ENCODE measurements around the gene IFITM5. TPM values are rescaled to one million over a fixed set of nuclear protein-coding genes. Genes with fewer than 3 reads are reported as not detected.

The IFITM5 gene
- total and polyA plus RNA-seq, 2 of the 8 experiments (the other 6 are each of a cell fraction or from before 2014, with no cell fraction given) = not detected

- FAIRE-seq (no peak), DNase-seq (ENCODE audit: low read depth in 1 of 2, low spot score in 2 of 2) (no peak)
- no peak within 1 kb of the TSS for H4K5ac ChIP-seq (ENCODE audit: insufficient read length, low read depth, low read length)
- no peak within 1 kb of the TSS for H3K27ac ChIP-seq (ENCODE audit: low read depth, low read length)
- H3K14ac ChIP-seq (ENCODE audit: insufficient read length) = no peak within 1 kb of the TSS
- H3K36me3 ChIP-seq (ENCODE audit: control insufficient read depth in 2 of 4, insufficient read depth in 4 of 4, low read length in 3 of 4) = no peaks in the 10 kb centered on the region
- H3K9ac ChIP-seq (replicated peaks in 1 of 4; ENCODE audit: extremely low read depth in 1 of 4, low read depth in 3 of 4, low read length in 3 of 4) = no peak within 1 kb of the TSS
- no peak within 1 kb of the TSS; the same call in 1 of the 2 replicates for H3K18ac ChIP-seq (ENCODE audit: extremely low read depth, low read length)
- H3K4me1 ChIP-seq (replicated peaks in 1 of 4; ENCODE audit: control insufficient read depth in 3 of 4, insufficient read depth in 4 of 4, low read length in 3 of 4) = peaks cover 0 to 2% (median 0%) of the 10 kb centered on the region in 4 experiments; a peak in 2 of 7 replicates
- H2BK120ac ChIP-seq (replicated peaks; ENCODE audit: low read depth, low read length) = no peak within 1 kb of the TSS
- H4K20me1 ChIP-seq (replicated peaks in 1 of 2; ENCODE audit: control insufficient read depth in 1 of 2, insufficient read depth in 2 of 2, low read length in 2 of 2) = no peaks in the 10 kb centered on the region
- H3K79me2 ChIP-seq (ENCODE audit: control insufficient read depth in 1 of 2, insufficient read depth in 2 of 2, low read length in 2 of 2) = no peaks in the 10 kb centered on the region
- no peak within 1 kb of the TSS for H2BK20ac ChIP-seq (ENCODE audit: low read length)
- peak within 1 kb of the TSS; percentile 92; the same call in 1 of the 2 replicates for H4K8ac ChIP-seq (ENCODE audit: extremely low read depth, insufficient read depth, low read length)
- no peak within 1 kb of the TSS for H2BK5ac ChIP-seq (ENCODE audit: low read depth, low read length)
- H3K27me3 ChIP-seq (replicated peaks in 1 of 4; ENCODE audit: control insufficient read depth in 3 of 4, extremely low read depth in 1 of 4, insufficient read depth in 3 of 4, low read length in 3 of 4) = peaks cover 0 to 3% (median 1%) of the 10 kb centered on the region in 4 experiments; a peak in 2 of 7 replicates
- no peaks in the 10 kb centered on the region for H3K9me3 ChIP-seq (ENCODE audit: insufficient read depth in 2 of 2, low read depth in 1 of 2, low read length in 1 of 2)
- peak within 1 kb of the TSS; percentile 94 for H3K4ac ChIP-seq (replicated peaks; ENCODE audit: insufficient read length, low read depth, low read length)
- H3K23ac ChIP-seq (ENCODE audit: insufficient read length) = no peak within 1 kb of the TSS
- H3K4me3 ChIP-seq (ENCODE audit: extremely low read depth in 1 of 4, insufficient read depth in 2 of 4, low read depth in 3 of 4, low read length in 4 of 4) = no peak within 1 kb of the TSS
- H2BK15ac ChIP-seq (ENCODE audit: low read length) = peak within 1 kb of the TSS; percentile 8; the same call in 1 of the 2 replicates
- no peaks in the 10 kb centered on the region for H3K79me1 ChIP-seq (ENCODE audit: low read depth, low read length)
- H3K56ac ChIP-seq (replicated peaks; ENCODE audit: insufficient read length, low read depth, low read length) = no peak within 1 kb of the TSS
- H2AK5ac ChIP-seq (ENCODE audit: low read depth, low read length) = no peak within 1 kb of the TSS
- H2AFZ ChIP-seq (ENCODE audit: low read length) = no peak within 1 kb of the TSS
- CTCF ChIA-PET (ENCODE audit: partially characterized antibody) = interaction anchor here (0.6 to 8.6 kb wide), 5 partner anchors 10 to 85 kb away, joined by 3 to 88 read pairs (median 3); no protein-coding TSS in a partner anchor
- H3K4me2 ChIP-seq (ENCODE audit: insufficient read depth in 1 of 2, low read depth in 2 of 2, low read length in 2 of 2) = no peak within 1 kb of the TSS; a peak in 1 of 4 replicates
- H4K91ac ChIP-seq (replicated peaks; ENCODE audit: insufficient read length, low read length) = peak within 1 kb of the TSS; percentile 15
- H3K23me2 ChIP-seq (ENCODE audit: low read depth, low read length) = no peaks in the 10 kb centered on the region
- 0 out of 2 replicates have a peak within 1 kb of the TSS, but pooled peaks have one; percentile 17 for H2BK12ac ChIP-seq (ENCODE audit: low read depth, low read length)
- 94% methylated on average over 19 of the region's 21 CpGs; no CpG with 5 or more reads in 1 of the 2 experiments for WGBS, 2 experiments (ENCODE audit: extremely low coverage in 1 of 2, insufficient coverage in 1 of 2, insufficient read length in 1 of 2, insufficient replicate concordance in 2 of 2, low coverage in 1 of 2, low lambda C conversion rate in 2 of 2, missing lambda C conversion rate in 1 of 2)
- POLR2A ChIA-PET (ENCODE audit: partially characterized antibody) = interaction anchor here (0.6 to 1.9 kb wide), 7 partner anchors 9 to 90 kb away, joined by 3 to 6 read pairs (median 4); partner anchors contain the start of genes BET1L, IFITM5, PGGHG and RIC8A
- TF ChIP-seq POLR2A (IDR thresholded peaks at IDR 0.05; ENCODE audit: control extremely low read depth in 1 of 2, low read depth in 2 of 2, low read length in 2 of 2) (no peak), CTBP2 (IDR thresholded peaks at IDR 0.05; ENCODE audit: borderline replicate concordance, insufficient read depth, insufficient read length, low read length) (no peak), MAX (IDR thresholded peaks at IDR 0.05) (no peak), SRF (IDR thresholded peaks at IDR 0.05; ENCODE audit: low read depth, low read length) (no peak), EGR1 (IDR thresholded peaks at IDR 0.05; ENCODE audit: borderline replicate concordance, low read depth, low read length) (no peak), HDAC6 (IDR thresholded peaks at IDR 0.05; ENCODE audit: low read depth, low read length) (no peak), TAF7 (optimal IDR thresholded peaks at IDR 0.05; ENCODE audit: borderline replicate concordance, low read depth, low read length) (no peak)
Observed at GRCh38 chr11:278001-278951, 21.1 kb downstream of the IFITM5 start, which contains the start of gene NLRP6. Gene NLRP6, plus strand, starts transcription at chr11:278407. Its CDS starts 163 bp downstream, at chr11:278570.
